H1 (cell line): ENCODE measurements around the gene PIAS3. TPM values are rescaled to one million over a fixed set of nuclear protein-coding genes. Genes with fewer than 3 reads are reported as not detected.

Source experiments
- CTCF ChIA-PET: fragments of 300-600 bp; sonication (Branson Sonifier 250); formaldehyde crosslinking; loops from one replicate; lab custom pipeline; 2021; ENCODE audit not compliant: partially characterized antibody; lab: Charles Lee
- POLR2A ChIA-PET: fragments of 300-600 bp; sonication (Branson Sonifier 250); formaldehyde crosslinking; loops from one replicate; lab custom pipeline; 2021; ENCODE audit warnings: inconsistent platforms; ENCODE audit not compliant: partially characterized antibody; lab: Charles Lee
- DNase-seq, 2 experiments: peaks; one replicate each; pipeline versions ENCODE4 v3.0.0 to v3.0.0-alpha.2; 2010 to 2022; ENCODE audit warnings: low spot score in 2 of 2, low read depth in 1 of 2, mixed read lengths in 1 of 2
- FAIRE-seq: peaks from 2 replicates; lab custom pipeline; 2011; peaks lifted over from hg19 to GRCh38; lab: Jason Lieb, UNC
- H2AFZ ChIP-seq: 2 replicates; pipeline ENCODE4 v1.8.1; 2012; ENCODE audit warnings: low read length, inconsistent platforms
- H2AK5ac ChIP-seq: 2 replicates; pipeline ENCODE4 v1.6.1; 2013; ENCODE audit warnings: low read depth, low read length
- H2BK120ac ChIP-seq: replicated peaks from 2 replicates; pipeline ENCODE3; 2013; ENCODE audit warnings: low read depth, low read length, inconsistent platforms
- H2BK12ac ChIP-seq: 2 replicates; pipeline ENCODE4 v1.6.1; 2013; ENCODE audit warnings: low read depth, low read length
- H2BK15ac ChIP-seq: 2 replicates; pipeline ENCODE4 v1.6.1; 2013; ENCODE audit warnings: low read length
- H2BK20ac ChIP-seq: 2 replicates; pipeline ENCODE4 v1.6.1; 2013; ENCODE audit warnings: low read length
- H2BK5ac ChIP-seq: 2 replicates; pipeline ENCODE4 v1.6.1; 2013; ENCODE audit warnings: low read depth, low read length
- H3K14ac ChIP-seq: 2 replicates; pipeline ENCODE4 v1.6.1; 2013; ENCODE audit warnings: inconsistent platforms; ENCODE audit not compliant: insufficient read length
- H3K18ac ChIP-seq: 2 replicates; pipeline ENCODE4 v1.6.1; 2013; ENCODE audit warnings: low read length; ENCODE audit errors: extremely low read depth
- H3K23ac ChIP-seq: 2 replicates; pipeline ENCODE4 v1.6.1; 2013; ENCODE audit warnings: inconsistent platforms; ENCODE audit not compliant: insufficient read length
- H3K23me2 ChIP-seq: 2 replicates; pipeline ENCODE4 v1.6.1; 2013; ENCODE audit warnings: low read depth, low read length
- H3K27ac ChIP-seq: 2 replicates; pipeline ENCODE4 v1.6.1; 2011; ENCODE audit warnings: low read depth, low read length, inconsistent platforms
- H3K27me3 ChIP-seq, 4 experiments: replicated peaks in 1 of 4; 1 replicate in 1 of 4; 2 replicates in 3 of 4; pipeline versions ENCODE4 v1.6.1 to v1.8.1; 2011 to 2013; ENCODE audit warnings: low read length in 3 of 4, mild to moderate bottlenecking in 3 of 4, inconsistent platforms in 2 of 4, mixed read lengths in 2 of 4, moderate library complexity in 1 of 4; ENCODE audit not compliant: control insufficient read depth in 3 of 4, insufficient read depth in 3 of 4; ENCODE audit errors: extremely low read depth in 1 of 4
- H3K36me3 ChIP-seq, 4 experiments: 2 replicates each; pipeline versions ENCODE4 v1.6.1 to v1.8.1; 2011 to 2013; ENCODE audit warnings: mild to moderate bottlenecking in 4 of 4, low read length in 3 of 4, moderate library complexity in 2 of 4, control low read depth in 1 of 4, inconsistent platforms in 1 of 4; ENCODE audit not compliant: insufficient read depth in 4 of 4, control insufficient read depth in 2 of 4
- H3K4ac ChIP-seq: replicated peaks from 2 replicates; pipeline ENCODE3; 2013; ENCODE audit warnings: low read length, low read depth, mixed read lengths, inconsistent platforms; ENCODE audit not compliant: insufficient read length
- H3K4me1 ChIP-seq, 4 experiments: replicated peaks in 1 of 4; 1 replicate in 1 of 4; 2 replicates in 3 of 4; pipeline versions ENCODE4 v1.6.1 to v1.8.1; 2011 to 2013; ENCODE audit warnings: low read length in 3 of 4, inconsistent platforms in 2 of 4, mixed read lengths in 1 of 4; ENCODE audit not compliant: insufficient read depth in 4 of 4, control insufficient read depth in 3 of 4
- H3K4me2 ChIP-seq, 2 experiments: 2 replicates each; pipeline versions ENCODE4 v1.6.1 to v1.8.1; 2011 to 2013; ENCODE audit warnings: low read depth in 2 of 2, low read length in 2 of 2, control low read depth in 1 of 2, inconsistent platforms in 1 of 2, mild to moderate bottlenecking in 1 of 2; ENCODE audit not compliant: insufficient read depth in 1 of 2
- H3K4me3 ChIP-seq, 4 experiments: fragments of 200-600, 300-600 bp in 1 of 4; sonication (generic), shearing (Covaris generic), sonication (Bioruptor Twin) in 1 of 4; 2 replicates each; pipeline versions ENCODE4 v1.5.1 to v1.8.1; 2011 to 2016; ENCODE audit warnings: low read length in 4 of 4, low read depth in 3 of 4, control low read depth in 2 of 4, inconsistent platforms in 2 of 4, mild to moderate bottlenecking in 2 of 4, mixed read lengths in 1 of 4, moderate library complexity in 1 of 4; ENCODE audit not compliant: insufficient read depth in 2 of 4; ENCODE audit errors: extremely low read depth in 1 of 4
- H3K56ac ChIP-seq: replicated peaks from 2 replicates; pipeline ENCODE3; 2013; ENCODE audit warnings: low read depth, mild to moderate bottlenecking, mixed read lengths, low read length, inconsistent platforms; ENCODE audit not compliant: insufficient read length
- H3K79me1 ChIP-seq: 2 replicates; pipeline ENCODE4 v1.6.1; 2013; ENCODE audit warnings: low read depth, low read length, control low read depth
- H3K79me2 ChIP-seq, 2 experiments: 2 replicates each; pipeline versions ENCODE4 v1.6.1 to v1.8.1; 2012 to 2013; ENCODE audit warnings: low read length in 2 of 2, mild to moderate bottlenecking in 2 of 2, inconsistent platforms in 1 of 2; ENCODE audit not compliant: insufficient read depth in 2 of 2, control insufficient read depth in 1 of 2
- H3K9ac ChIP-seq, 4 experiments: replicated peaks in 1 of 4; 1 replicate in 1 of 4; 2 replicates in 3 of 4; pipeline versions ENCODE4 v1.6.1 to v1.8.1; 2011 to 2013; ENCODE audit warnings: low read depth in 3 of 4, low read length in 3 of 4, control low read depth in 2 of 4, mild to moderate bottlenecking in 2 of 4, moderate library complexity in 2 of 4, inconsistent platforms in 1 of 4; ENCODE audit errors: extremely low read depth in 1 of 4
- H3K9me3 ChIP-seq, 2 experiments: 2 replicates each; pipeline versions ENCODE4 v1.6.1 to v1.8.1; 2012 to 2013; ENCODE audit warnings: mild to moderate bottlenecking in 2 of 2, moderate library complexity in 2 of 2, control low read depth in 1 of 2, inconsistent platforms in 1 of 2, low read depth in 1 of 2, low read length in 1 of 2, mixed read lengths in 1 of 2; ENCODE audit not compliant: insufficient read depth in 2 of 2
- H4K20me1 ChIP-seq, 2 experiments: replicated peaks in 1 of 2; 2 replicates each; pipeline versions ENCODE3 to v1.8.1; 2011 to 2013; ENCODE audit warnings: inconsistent platforms in 2 of 2, low read length in 2 of 2, mild to moderate bottlenecking in 1 of 2; ENCODE audit not compliant: insufficient read depth in 2 of 2, control insufficient read depth in 1 of 2
- H4K5ac ChIP-seq: 2 replicates; pipeline ENCODE4 v1.6.1; 2013; ENCODE audit warnings: low read length, low read depth, mixed read lengths, inconsistent platforms; ENCODE audit not compliant: insufficient read length
- H4K8ac ChIP-seq: 2 replicates; pipeline ENCODE4 v1.8.0; 2013; ENCODE audit warnings: mild to moderate bottlenecking, moderate library complexity, low read length, inconsistent platforms; ENCODE audit not compliant: insufficient read depth; ENCODE audit errors: extremely low read depth
- H4K91ac ChIP-seq: replicated peaks from 2 replicates; pipeline ENCODE3; 2013; ENCODE audit warnings: low read length, mixed read lengths, inconsistent platforms; ENCODE audit not compliant: insufficient read length
- FOSL1 ChIP-seq: IDR thresholded peaks from 2 replicates; pipeline ENCODE4 v1.6.1; 2011; ENCODE audit warnings: mild to moderate bottlenecking, low read depth, low read length, moderate library complexity; ENCODE audit not compliant: insufficient read depth
- GABPA ChIP-seq: IDR thresholded peaks from 2 replicates; pipeline ENCODE4 v1.6.1; 2011; ENCODE audit warnings: mild to moderate bottlenecking, low read length, moderate library complexity, borderline replicate concordance; ENCODE audit not compliant: insufficient read depth
- KDM4A ChIP-seq: IDR thresholded peaks from one replicate; pipeline ENCODE4 v1.7.1; 2012; ENCODE audit warnings: low read depth, mild to moderate bottlenecking, moderate library complexity, low read length, inconsistent platforms; ENCODE audit not compliant: severe bottlenecking
- NRF1 ChIP-seq: IDR thresholded peaks from 2 replicates; pipeline ENCODE4 v1.6.1; 2011; ENCODE audit warnings: mild to moderate bottlenecking, low read depth, low read length, improper control_type of control experiment
- RBBP5 ChIP-seq: IDR thresholded peaks from 2 replicates; pipeline ENCODE4 v1.7.1; 2012; ENCODE audit warnings: low read depth, mild to moderate bottlenecking, inconsistent platforms, low read length, moderate library complexity, borderline replicate concordance
- RFX5 ChIP-seq: IDR thresholded peaks from 2 replicates; pipeline ENCODE4 v1.6.1; 2011; ENCODE audit warnings: low read depth, low read length, improper control_type of control experiment, borderline replicate concordance
- SAP30 ChIP-seq: fragments of 300-600 bp; sonication (generic); IDR thresholded peaks from 2 replicates; pipeline ENCODE4 v1.7.1; 2012; ENCODE audit warnings: low read length, moderate library complexity, mild to moderate bottlenecking, inconsistent platforms; ENCODE audit not compliant: insufficient read depth, insufficient replicate concordance
- SP4 ChIP-seq: IDR thresholded peaks from 2 replicates; pipeline ENCODE4 v1.6.1; 2012; ENCODE audit warnings: low read length, inconsistent platforms
- TBP ChIP-seq: IDR thresholded peaks from 2 replicates; pipeline ENCODE4 v1.6.1; 2011; ENCODE audit warnings: low read depth, low read length, improper control_type of control experiment
- YY1 ChIP-seq: IDR thresholded peaks from 2 replicates; pipeline ENCODE4 v1.6.1; 2011; ENCODE audit warnings: low read depth, mild to moderate bottlenecking, low read length
- WGBS, 2 experiments: shearing (Covaris generic) in 1 of 2; methylation state at CpG; one replicate each; pipeline versions ENCODE4 v1.1.6 to v1.1.7; 2013 to 2015; ENCODE audit warnings: low lambda C conversion rate in 2 of 2, mixed read lengths in 2 of 2, inconsistent platforms in 1 of 2, low coverage in 1 of 2, missing lambda C conversion rate in 1 of 2; ENCODE audit not compliant: insufficient replicate concordance in 2 of 2, insufficient coverage in 1 of 2, insufficient read length in 1 of 2; ENCODE audit errors: extremely low coverage in 1 of 2, missing lambda C conversion rate in 1 of 2; 5-methylcytosine and 5-hydroxymethylcytosine counted together
- polyA plus RNA-seq, 7 experiments: library from polyadenylated mRNA; depleted of rRNA in 3 of 7; stranded (reverse) in 5 of 7; unstranded in 2 of 7; fragments of >200 nt in 5 of 7; fragments of 200-250 nt in 2 of 7; gene quantifications; 1 replicate in 5 of 7; 2 replicates in 1 of 7; 4 replicates in 1 of 7; pipeline versions ENCODE4 v1.2.1 to v1.2.3, GENCODE V29; 2011 to 2013; ENCODE audit warnings: missing spikeins in 2 of 7, mixed read lengths in 2 of 7
- total RNA-seq: library from RNA; stranded (reverse); fragmentation: NEBNext Ultra II Directional; extraction: Animal tissue kit (Norgen Biotek cat#: 25700); gene quantifications from 2 replicates; pipeline ENCODE4 v1.2.1, GENCODE V29; 2021

PIAS3 gene
- total and polyA plus RNA-seq, 2 of the 8 experiments (the other 6 are each of a cell fraction or from before 2014, with no cell fraction given) = 36.7 to 49.9 TPM

DNA sequence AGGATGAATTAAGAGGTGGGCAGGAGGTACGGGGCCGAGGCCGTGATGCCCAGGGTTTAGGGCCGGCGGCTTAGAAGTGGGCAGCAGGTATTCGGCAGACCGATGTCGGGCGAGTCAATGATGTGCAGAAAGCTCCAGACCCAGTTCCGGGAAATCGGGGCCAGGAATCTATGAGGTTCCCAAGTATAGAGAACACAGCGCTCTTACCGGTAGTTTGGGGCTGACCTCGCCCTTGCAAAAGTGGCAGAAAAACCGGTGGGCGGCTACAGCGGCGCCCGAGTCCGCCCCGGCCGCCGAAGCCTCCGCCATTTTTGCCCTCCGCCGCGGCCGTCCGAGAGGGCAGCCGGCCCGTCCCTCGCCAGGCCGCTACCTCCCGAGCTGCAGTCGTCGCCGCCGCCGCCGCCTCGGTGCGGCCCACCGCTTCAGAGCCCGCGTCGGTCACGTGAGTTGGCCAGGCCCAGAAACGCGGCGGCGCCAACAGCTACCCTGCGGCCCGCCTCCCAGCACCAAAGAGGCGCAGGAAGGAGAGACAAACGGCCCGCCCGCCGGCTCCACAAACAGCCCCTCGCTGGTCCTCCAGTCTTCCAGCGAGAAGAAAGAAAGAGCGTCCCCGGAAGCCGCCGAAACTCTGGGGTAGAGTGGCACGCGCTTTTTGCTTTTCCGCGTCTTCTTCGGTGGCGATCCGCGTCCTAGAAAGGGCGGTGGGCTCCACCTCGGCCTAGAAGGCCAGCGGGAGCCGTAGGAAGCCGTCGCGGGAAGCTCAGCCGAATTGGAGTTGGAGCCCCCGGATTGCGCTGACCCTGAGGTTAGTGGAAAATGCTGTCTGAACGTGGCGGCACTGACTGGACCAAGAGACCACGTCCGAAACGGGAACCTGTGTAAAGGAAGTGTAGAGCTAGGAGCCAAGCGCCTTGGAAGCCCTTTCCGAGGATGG, 35.0 kb downstream of the PIAS3 start, which contains the start of the genes POLR3C and RNF115:
POLR3C (plus strand) TSS at position 636 of the 934 bp plus-strand sequence. CDS start 1,577 bp downstream, outside the sequence.
RNF115 (minus strand) TSS at position 531 of the 934 bp plus-strand sequence; CDS start at position 309, 222 bp downstream.
- H2AFZ ChIP-seq = peak within 1 kb of the TSS; percentile 92
- H3K27ac ChIP-seq = peak within 1 kb of the TSS; percentile 91
- no peak within 1 kb of the TSS for H3K14ac ChIP-seq
- H3K23ac ChIP-seq = no peak within 1 kb of the TSS
- no peaks in the 10 kb centered on the region for H3K27me3 ChIP-seq
- peaks cover 0 to 4% (median 0%) of the 10 kb centered on the region in 4 experiments; a peak in 1 of 7 replicates for H3K4me1 ChIP-seq
- H3K4me2 ChIP-seq = peak within 1 kb of the TSS; percentile 71 to 91
- H3K9me3 ChIP-seq = no peaks in the 10 kb centered on the region
- peaks cover 5% of the 10 kb centered on the region; the same call in 1 of the 2 replicates for H3K23me2 ChIP-seq
- no peak within 1 kb of the TSS for H3K4ac ChIP-seq
- peak within 1 kb of the TSS; percentile 89 for H2BK5ac ChIP-seq
- 0 out of 2 replicates have a peak within 1 kb of the TSS, but pooled peaks have one; percentile 12 for H2BK15ac ChIP-seq
- no peak for FAIRE-seq
- H3K4me3 ChIP-seq = peak within 1 kb of the TSS; percentile 75 to 100 (median 98)
- no peak within 1 kb of the TSS for H2BK120ac ChIP-seq
- WGBS, 2 experiments = 2% methylated on average over 53 of the region's 89 CpGs; no CpG with 5 or more reads in 1 of the 2 experiments
- H3K56ac ChIP-seq = peak within 1 kb of the TSS; percentile 73
- no peak within 1 kb of the TSS for H2BK12ac ChIP-seq
- ChIA-PET CTCF (interaction anchor here (14.5 kb wide), 1 partner anchor 23 kb away, joined by 109 read pairs; the partner anchor contains the start of gene NUDT17), POLR2A (interaction anchor here (0.7 to 3.9 kb wide), 17 partner anchors 9 to 228 kb away, joined by 3 to 25 read pairs (median 4); partner anchors contain the start of genes CD160, NUDT17 and PIAS3)
- peak within 1 kb of the TSS; percentile 8 for H4K5ac ChIP-seq
- peaks cover 2 to 3% of the 10 kb centered on the region in 2 experiments for H4K20me1 ChIP-seq
- H2AK5ac ChIP-seq = no peak within 1 kb of the TSS
- peak within 1 kb of the TSS; percentile 7; the same call in 1 of the 2 replicates for H3K18ac ChIP-seq
- peaks cover 0 to 16% of the 10 kb centered on the region in 2 experiments; a peak in 3 of 4 replicates for H3K79me2 ChIP-seq
- peak within 1 kb of the TSS; percentile 82 to 97 (median 92) for H3K9ac ChIP-seq
- H3K36me3 ChIP-seq = peaks cover 4 to 29% (median 22%) of the 10 kb centered on the region in 4 experiments; a peak in 7 of 8 replicates
- peak within 1 kb of the TSS; percentile 97 for H4K8ac ChIP-seq
- no peaks in the 10 kb centered on the region for H3K79me1 ChIP-seq
- no peak within 1 kb of the TSS for H2BK20ac ChIP-seq
- peak within 1 kb of the TSS; percentile 65 for H4K91ac ChIP-seq
- DNase-seq = peak; percentile 62 to 88
- TF ChIP-seq SAP30 (no peak), NRF1 (no peak), SP4 (peak; percentile 63; the same call in 1 of the 2 replicates), TBP (peak; percentile 89), RBBP5 (peak; percentile 79; the same call in 1 of the 2 replicates), GABPA (no peak; the same call in 1 of the 2 replicates), KDM4A (no peak), YY1 (peak; percentile 77), FOSL1 (no peak), RFX5 (no peak)
